H1 (cell line): ENCODE data around the gene ARL11. TPM values are rescaled to one million over a fixed set of nuclear protein-coding genes. Genes with fewer than 3 reads are reported as not detected.

Experiments used
- CTCF ChIA-PET: fragments of 300-600 bp; sonication (Branson Sonifier 250); formaldehyde crosslinking; loops from one replicate; lab custom pipeline; 2021; ENCODE audit not compliant: partially characterized antibody; lab: Charles Lee
- POLR2A ChIA-PET: fragments of 300-600 bp; sonication (Branson Sonifier 250); formaldehyde crosslinking; loops from one replicate; lab custom pipeline; 2021; ENCODE audit warnings: inconsistent platforms; ENCODE audit not compliant: partially characterized antibody; lab: Charles Lee
- DNase-seq, 2 experiments: peaks; one replicate each; pipeline versions ENCODE4 v3.0.0 to v3.0.0-alpha.2; 2010 to 2022; ENCODE audit warnings: low spot score in 2 of 2, low read depth in 1 of 2, mixed read lengths in 1 of 2
- FAIRE-seq: peaks from 2 replicates; lab custom pipeline; 2011; peaks lifted over from hg19 to GRCh38; lab: Jason Lieb, UNC
- H2AFZ ChIP-seq: 2 replicates; pipeline ENCODE4 v1.8.1; 2012; ENCODE audit warnings: low read length, inconsistent platforms
- H2AK5ac ChIP-seq: 2 replicates; pipeline ENCODE4 v1.6.1; 2013; ENCODE audit warnings: low read depth, low read length
- H2BK120ac ChIP-seq: replicated peaks from 2 replicates; pipeline ENCODE3; 2013; ENCODE audit warnings: low read depth, low read length, inconsistent platforms
- H2BK12ac ChIP-seq: 2 replicates; pipeline ENCODE4 v1.6.1; 2013; ENCODE audit warnings: low read depth, low read length
- H2BK15ac ChIP-seq: 2 replicates; pipeline ENCODE4 v1.6.1; 2013; ENCODE audit warnings: low read length
- H2BK20ac ChIP-seq: 2 replicates; pipeline ENCODE4 v1.6.1; 2013; ENCODE audit warnings: low read length
- H2BK5ac ChIP-seq: 2 replicates; pipeline ENCODE4 v1.6.1; 2013; ENCODE audit warnings: low read depth, low read length
- H3K14ac ChIP-seq: 2 replicates; pipeline ENCODE4 v1.6.1; 2013; ENCODE audit warnings: inconsistent platforms; ENCODE audit not compliant: insufficient read length
- H3K18ac ChIP-seq: 2 replicates; pipeline ENCODE4 v1.6.1; 2013; ENCODE audit warnings: low read length; ENCODE audit errors: extremely low read depth
- H3K23ac ChIP-seq: 2 replicates; pipeline ENCODE4 v1.6.1; 2013; ENCODE audit warnings: inconsistent platforms; ENCODE audit not compliant: insufficient read length
- H3K23me2 ChIP-seq: 2 replicates; pipeline ENCODE4 v1.6.1; 2013; ENCODE audit warnings: low read depth, low read length
- H3K27ac ChIP-seq: 2 replicates; pipeline ENCODE4 v1.6.1; 2011; ENCODE audit warnings: low read depth, low read length, inconsistent platforms
- H3K27me3 ChIP-seq, 4 experiments: replicated peaks in 1 of 4; 1 replicate in 1 of 4; 2 replicates in 3 of 4; pipeline versions ENCODE4 v1.6.1 to v1.8.1; 2011 to 2013; ENCODE audit warnings: low read length in 3 of 4, mild to moderate bottlenecking in 3 of 4, inconsistent platforms in 2 of 4, mixed read lengths in 2 of 4, moderate library complexity in 1 of 4; ENCODE audit not compliant: control insufficient read depth in 3 of 4, insufficient read depth in 3 of 4; ENCODE audit errors: extremely low read depth in 1 of 4
- H3K36me3 ChIP-seq, 4 experiments: 2 replicates each; pipeline versions ENCODE4 v1.6.1 to v1.8.1; 2011 to 2013; ENCODE audit warnings: mild to moderate bottlenecking in 4 of 4, low read length in 3 of 4, moderate library complexity in 2 of 4, control low read depth in 1 of 4, inconsistent platforms in 1 of 4; ENCODE audit not compliant: insufficient read depth in 4 of 4, control insufficient read depth in 2 of 4
- H3K4ac ChIP-seq: replicated peaks from 2 replicates; pipeline ENCODE3; 2013; ENCODE audit warnings: low read length, low read depth, mixed read lengths, inconsistent platforms; ENCODE audit not compliant: insufficient read length
- H3K4me1 ChIP-seq, 4 experiments: replicated peaks in 1 of 4; 1 replicate in 1 of 4; 2 replicates in 3 of 4; pipeline versions ENCODE4 v1.6.1 to v1.8.1; 2011 to 2013; ENCODE audit warnings: low read length in 3 of 4, inconsistent platforms in 2 of 4, mixed read lengths in 1 of 4; ENCODE audit not compliant: insufficient read depth in 4 of 4, control insufficient read depth in 3 of 4
- H3K4me2 ChIP-seq, 2 experiments: 2 replicates each; pipeline versions ENCODE4 v1.6.1 to v1.8.1; 2011 to 2013; ENCODE audit warnings: low read depth in 2 of 2, low read length in 2 of 2, control low read depth in 1 of 2, inconsistent platforms in 1 of 2, mild to moderate bottlenecking in 1 of 2; ENCODE audit not compliant: insufficient read depth in 1 of 2
- H3K4me3 ChIP-seq, 4 experiments: fragments of 200-600, 300-600 bp in 1 of 4; sonication (generic), shearing (Covaris generic), sonication (Bioruptor Twin) in 1 of 4; 2 replicates each; pipeline versions ENCODE4 v1.5.1 to v1.8.1; 2011 to 2016; ENCODE audit warnings: low read length in 4 of 4, low read depth in 3 of 4, control low read depth in 2 of 4, inconsistent platforms in 2 of 4, mild to moderate bottlenecking in 2 of 4, mixed read lengths in 1 of 4, moderate library complexity in 1 of 4; ENCODE audit not compliant: insufficient read depth in 2 of 4; ENCODE audit errors: extremely low read depth in 1 of 4
- H3K56ac ChIP-seq: replicated peaks from 2 replicates; pipeline ENCODE3; 2013; ENCODE audit warnings: low read depth, mild to moderate bottlenecking, mixed read lengths, low read length, inconsistent platforms; ENCODE audit not compliant: insufficient read length
- H3K79me1 ChIP-seq: 2 replicates; pipeline ENCODE4 v1.6.1; 2013; ENCODE audit warnings: low read depth, low read length, control low read depth
- H3K79me2 ChIP-seq, 2 experiments: 2 replicates each; pipeline versions ENCODE4 v1.6.1 to v1.8.1; 2012 to 2013; ENCODE audit warnings: low read length in 2 of 2, mild to moderate bottlenecking in 2 of 2, inconsistent platforms in 1 of 2; ENCODE audit not compliant: insufficient read depth in 2 of 2, control insufficient read depth in 1 of 2
- H3K9ac ChIP-seq, 4 experiments: replicated peaks in 1 of 4; 1 replicate in 1 of 4; 2 replicates in 3 of 4; pipeline versions ENCODE4 v1.6.1 to v1.8.1; 2011 to 2013; ENCODE audit warnings: low read depth in 3 of 4, low read length in 3 of 4, control low read depth in 2 of 4, mild to moderate bottlenecking in 2 of 4, moderate library complexity in 2 of 4, inconsistent platforms in 1 of 4; ENCODE audit errors: extremely low read depth in 1 of 4
- H3K9me3 ChIP-seq, 2 experiments: 2 replicates each; pipeline versions ENCODE4 v1.6.1 to v1.8.1; 2012 to 2013; ENCODE audit warnings: mild to moderate bottlenecking in 2 of 2, moderate library complexity in 2 of 2, control low read depth in 1 of 2, inconsistent platforms in 1 of 2, low read depth in 1 of 2, low read length in 1 of 2, mixed read lengths in 1 of 2; ENCODE audit not compliant: insufficient read depth in 2 of 2
- H4K20me1 ChIP-seq, 2 experiments: replicated peaks in 1 of 2; 2 replicates each; pipeline versions ENCODE3 to v1.8.1; 2011 to 2013; ENCODE audit warnings: inconsistent platforms in 2 of 2, low read length in 2 of 2, mild to moderate bottlenecking in 1 of 2; ENCODE audit not compliant: insufficient read depth in 2 of 2, control insufficient read depth in 1 of 2
- H4K5ac ChIP-seq: 2 replicates; pipeline ENCODE4 v1.6.1; 2013; ENCODE audit warnings: low read length, low read depth, mixed read lengths, inconsistent platforms; ENCODE audit not compliant: insufficient read length
- H4K8ac ChIP-seq: 2 replicates; pipeline ENCODE4 v1.8.0; 2013; ENCODE audit warnings: mild to moderate bottlenecking, moderate library complexity, low read length, inconsistent platforms; ENCODE audit not compliant: insufficient read depth; ENCODE audit errors: extremely low read depth
- H4K91ac ChIP-seq: replicated peaks from 2 replicates; pipeline ENCODE3; 2013; ENCODE audit warnings: low read length, mixed read lengths, inconsistent platforms; ENCODE audit not compliant: insufficient read length
- CBX5 ChIP-seq: fragments of 300-800, 300-1000 bp; sonication (generic); IDR thresholded peaks from 2 replicates; pipeline ENCODE4 v1.7.1; 2016; ENCODE audit warnings: antibody characterized with exemption, low read length, low read depth
- E2F6 ChIP-seq: IDR thresholded peaks from 2 replicates; pipeline ENCODE4 v1.6.1; 2012; ENCODE audit warnings: inconsistent platforms
- EZH2 ChIP-seq: fragments of 200-600 bp; sonication (generic); IDR thresholded peaks from 2 replicates; pipeline ENCODE4 v1.7.1; 2012; ENCODE audit warnings: low read depth, mild to moderate bottlenecking, moderate library complexity, low read length, inconsistent platforms; ENCODE audit not compliant: severe bottlenecking
- KDM1A ChIP-seq: fragments of 200-600, 300-600 bp; sonication (generic); IDR thresholded peaks from 2 replicates; pipeline ENCODE4 v1.7.1; 2016; ENCODE audit warnings: mild to moderate bottlenecking, low read length, borderline replicate concordance
- PHF8 ChIP-seq: fragments of 200-600 bp; sonication (generic); conservative IDR thresholded peaks from 2 replicates; pipeline ENCODE4 v1.7.1; 2012; ENCODE audit warnings: low read depth, mild to moderate bottlenecking, inconsistent platforms, low read length, moderate library complexity
- POLR2A ChIP-seq, 2 experiments: IDR thresholded peaks; 1 replicate in 1 of 2; 2 replicates in 1 of 2; pipeline ENCODE4 v1.6.1; 2011; ENCODE audit warnings: low read depth in 2 of 2, low read length in 2 of 2, mild to moderate bottlenecking in 2 of 2; ENCODE audit errors: control extremely low read depth in 1 of 2
- RBBP5 ChIP-seq: IDR thresholded peaks from 2 replicates; pipeline ENCODE4 v1.7.1; 2012; ENCODE audit warnings: low read depth, mild to moderate bottlenecking, inconsistent platforms, low read length, moderate library complexity, borderline replicate concordance
- RXRA ChIP-seq: IDR thresholded peaks from 2 replicates; pipeline ENCODE4 v1.6.1; 2011; ENCODE audit warnings: low read depth, mild to moderate bottlenecking, low read length, moderate library complexity; ENCODE audit not compliant: insufficient read depth
- SP1 ChIP-seq: IDR thresholded peaks from 2 replicates; pipeline ENCODE4 v1.6.1; 2011; ENCODE audit warnings: low read depth, low read length
- TEAD4 ChIP-seq: IDR thresholded peaks from 2 replicates; pipeline ENCODE4 v1.6.1; 2012; ENCODE audit warnings: low read depth, low read length, inconsistent platforms, mixed read lengths
- WGBS, 2 experiments: shearing (Covaris generic) in 1 of 2; methylation state at CpG; one replicate each; pipeline versions ENCODE4 v1.1.6 to v1.1.7; 2013 to 2015; ENCODE audit warnings: low lambda C conversion rate in 2 of 2, mixed read lengths in 2 of 2, inconsistent platforms in 1 of 2, low coverage in 1 of 2, missing lambda C conversion rate in 1 of 2; ENCODE audit not compliant: insufficient replicate concordance in 2 of 2, insufficient coverage in 1 of 2, insufficient read length in 1 of 2; ENCODE audit errors: extremely low coverage in 1 of 2, missing lambda C conversion rate in 1 of 2; 5-methylcytosine and 5-hydroxymethylcytosine counted together
- polyA plus RNA-seq, 7 experiments: library from polyadenylated mRNA; depleted of rRNA in 3 of 7; stranded (reverse) in 5 of 7; unstranded in 2 of 7; fragments of >200 nt in 5 of 7; fragments of 200-250 nt in 2 of 7; gene quantifications; 1 replicate in 5 of 7; 2 replicates in 1 of 7; 4 replicates in 1 of 7; pipeline versions ENCODE4 v1.2.1 to v1.2.3, GENCODE V29; 2011 to 2013; ENCODE audit warnings: missing spikeins in 2 of 7, mixed read lengths in 2 of 7
- total RNA-seq: library from RNA; stranded (reverse); fragmentation: NEBNext Ultra II Directional; extraction: Animal tissue kit (Norgen Biotek cat#: 25700); gene quantifications from 2 replicates; pipeline ENCODE4 v1.2.1, GENCODE V29; 2021

The ARL11 gene
- total and polyA plus RNA-seq, 2 of the 8 experiments (the other 6 are each of a cell fraction or from before 2014, with no cell fraction given): 0.45 to 0.52 TPM

DNA sequence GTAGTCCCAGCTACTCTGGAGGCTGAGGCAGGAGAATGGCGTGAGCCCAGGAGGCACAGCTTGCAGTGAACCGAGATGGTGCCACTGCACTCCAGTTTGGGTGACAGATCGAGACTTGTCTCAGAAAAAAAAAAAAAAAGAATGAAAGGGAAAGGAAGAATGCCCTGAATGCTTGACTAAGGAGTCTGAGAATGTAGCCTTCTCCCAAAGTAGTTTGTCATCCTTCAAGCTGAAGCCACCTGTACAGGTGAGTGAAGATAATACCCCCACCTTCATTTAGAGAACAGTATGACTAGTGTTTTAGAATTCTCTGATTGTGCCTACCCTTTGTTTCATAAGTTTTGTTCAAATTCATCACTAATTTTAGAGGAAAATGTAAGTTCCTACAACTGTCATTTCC is 48.8 kb upstream of the ARL11 start:
- H3K27ac ChIP-seq: no peak overlapping the region
- H3K4me2 ChIP-seq: no peak overlapping the region
- no peak overlapping the region for H2BK20ac ChIP-seq
- H4K8ac ChIP-seq: no peak overlapping the region
- H3K18ac ChIP-seq: no peak overlapping the region
- peaks cover 0 to 16% (median 2%) of the 10 kb centered on the region in 4 experiments; a peak in 5 of 8 replicates for H3K36me3 ChIP-seq
- no peaks in the 10 kb centered on the region for H3K23me2 ChIP-seq
- H2AFZ ChIP-seq: no peak overlapping the region
- no peak for DNase-seq
- no peak overlapping the region for H3K9ac ChIP-seq
- H3K23ac ChIP-seq: no peak overlapping the region
- H3K14ac ChIP-seq: no peak overlapping the region
- no peak overlapping the region for H3K4ac ChIP-seq
- WGBS, 2 experiments: 72% methylated on average over 2 of the region's 3 CpGs; no CpG with 5 or more reads in 1 of the 2 experiments
- ChIA-PET POLR2A (no interaction called here), CTCF (no interaction called here)
- no peak overlapping the region for H4K91ac ChIP-seq
- no peak overlapping the region for H3K56ac ChIP-seq
- H2BK12ac ChIP-seq: no peak overlapping the region
- H3K4me1 ChIP-seq: no peaks in the 10 kb centered on the region; a peak in 1 of 7 replicates
- H2BK5ac ChIP-seq: no peak overlapping the region
- H3K79me2 ChIP-seq: peaks cover 0 to 13% of the 10 kb centered on the region in 2 experiments; a peak in 2 of 4 replicates
- no peak overlapping the region for H2BK120ac ChIP-seq
- H3K27me3 ChIP-seq: no peaks in the 10 kb centered on the region
- H4K20me1 ChIP-seq: peaks cover 0 to 8% of the 10 kb centered on the region in 2 experiments
- FAIRE-seq: no peak
- H3K79me1 ChIP-seq: peaks cover 6% of the 10 kb centered on the region; the same call in 1 of the 2 replicates
- H3K4me3 ChIP-seq: no peak overlapping the region
- TF ChIP-seq POLR2A (IDR thresholded peaks at IDR 0.05; ENCODE audit: control extremely low read depth in 1 of 2, low read depth in 2 of 2, low read length in 2 of 2): no peak
- no peak for TF ChIP-seq CBX5
- no peak for TF ChIP-seq EZH2
- TF ChIP-seq KDM1A: no peak
- TF ChIP-seq RBBP5: no peak
- no peak for TF ChIP-seq SP1
- TF ChIP-seq PHF8: no peak
- TF ChIP-seq RXRA: no peak
- TF ChIP-seq E2F6: no peak
- no peak for TF ChIP-seq TEAD4
- H4K5ac ChIP-seq: no peak overlapping the region
- no peaks in the 10 kb centered on the region for H3K9me3 ChIP-seq
- H2BK15ac ChIP-seq: no peak overlapping the region
- no peak overlapping the region for H2AK5ac ChIP-seq
